Stimulated activated CD4-positive, alpha-beta T cell treated with anti-CD3 and anti-CD28 coated beads, Interleukin-12 subunit alpha, Interleukin-12 subunit beta, amount 100 ng/mL, for 4 hours (primary cell): ENCODE data around the gene WDPCP.
"Not testable (repeated sequence)": the region's sequence is repeated elsewhere in the genome, so short reads cannot be mapped to it uniquely, and the experiment has no call there.

Experiments
- DNase-seq: peaks from one replicate; pipeline ENCODE4 v3.0.0-alpha.2; 2020

Gene WDPCP

GRCh38 chr2:63588385-63589147 is at the start of gene WDPCP, which contains the start of gene MDH1:
TSS of gene WDPCP (minus strand) at chr2:63588477. CDS start at chr2:63588271, 206 bp downstream.
TSS of gene MDH1 (plus strand) at chr2:63588963. CDS start at chr2:63589044, 81 bp downstream.
- DNase-seq: peak; percentile 87

GRCh38 chr2:63632382-63632781 is 44.1 kb upstream of the WDPCP start:
- DNase-seq: no peak

- DNase-seq: no peak
Measured at GRCh38 chr2:63631501-63631900, 43.2 kb upstream of the WDPCP start.

GRCh38 chr2:63628403-63628942 is 40.2 kb upstream of the WDPCP start:
- no peak for DNase-seq

- no peak for DNase-seq
Measured at GRCh38 chr2:63627866-63628265, 39.6 kb upstream of the WDPCP start.

GRCh38 chr2:63623763-63624162 is 35.5 kb upstream of the WDPCP start:
- not testable (repeated sequence) for DNase-seq

GRCh38 chr2:63622751-63623150 is 34.5 kb upstream of the WDPCP start:
- no peak for DNase-seq

GRCh38 chr2:63619328-63619727 is 31.1 kb upstream of the WDPCP start:
- no peak for DNase-seq

- DNase-seq: no peak
Measured at GRCh38 chr2:63617366-63617765, 29.1 kb upstream of the WDPCP start.

- no peak for DNase-seq
Measured at GRCh38 chr2:63614983-63615945, 27.0 kb upstream of the WDPCP start.

GRCh38 chr2:63614448-63614968 is 26.2 kb upstream of the WDPCP start:
- DNase-seq: no peak

GRCh38 chr2:63613391-63613901 is 25.2 kb upstream of the WDPCP start:
- DNase-seq: no peak

GRCh38 chr2:63610525-63610924 is 22.2 kb upstream of the WDPCP start:
- DNase-seq: no peak

- not testable (repeated sequence) for DNase-seq
Measured at GRCh38 chr2:63608865-63609264, 20.6 kb upstream of the WDPCP start.

- no peak for DNase-seq
Measured at GRCh38 chr2:63604666-63605065, 16.4 kb upstream of the WDPCP start.

GRCh38 chr2:63600881-63601460 is 12.7 kb upstream of the WDPCP start:
- DNase-seq: no peak

- DNase-seq: no peak
Measured at GRCh38 chr2:63598981-63599380, 10.7 kb upstream of the WDPCP start.

GRCh38 chr2:63596401-63596883 is 8.2 kb upstream of the WDPCP start:
- no peak for DNase-seq

- DNase-seq: no peak
Measured at GRCh38 chr2:63594660-63595059, 6.4 kb upstream of the WDPCP start.

GRCh38 chr2:63591566-63592175 is 3.4 kb upstream of the WDPCP start:
- DNase-seq: no peak

GRCh38 chr2:63590626-63591408 is 2.5 kb upstream of the WDPCP start:
- no peak for DNase-seq
